ENCODE results near the gene GIMAP7. TPM values are rescaled to one million over a fixed set of nuclear protein-coding genes. Genes with fewer than 3 reads are reported as not detected.

Gene GIMAP7
- total and polyA plus RNA-seq, 9 donors = 2.3 to 30.3 (median 7.1) TPM

DNA sequence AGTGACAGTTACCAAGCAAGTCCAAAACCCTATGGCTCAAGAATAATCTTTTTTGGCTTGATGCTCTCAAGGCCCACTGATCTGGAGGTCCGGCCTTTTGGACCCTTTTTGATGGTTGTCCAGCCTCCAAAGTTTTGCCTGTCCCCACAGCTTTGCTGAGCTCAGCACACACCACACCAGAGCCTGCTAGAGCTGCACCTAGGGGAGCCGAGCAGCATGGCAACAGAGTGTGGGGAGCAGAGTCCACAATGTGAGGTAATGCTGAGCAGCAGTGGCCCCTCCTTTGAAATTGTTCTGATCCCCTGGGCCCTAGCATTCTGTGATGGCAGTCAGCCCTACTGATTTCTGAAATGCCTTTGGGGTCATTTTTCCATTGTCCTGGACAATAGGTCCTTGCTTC lies 9.3 kb downstream of the GIMAP7 start:
- Histone ChIP-seq H3K36me3 (no peaks in the 10 kb centered on the region), H3K9me3 (no peaks in the 10 kb centered on the region), H3K4me1 (ENCODE audit: insufficient read depth) (no peaks in the 10 kb centered on the region), H3K27ac (no peak overlapping the region), H3K4me3 (no peak overlapping the region), H3K27me3 (no peaks in the 10 kb centered on the region)
- 31 to 73% (median 69%) methylated on average over 2 of the region's 2 CpGs for WGBS, 3 donors
- intact Hi-C loops (cut with DNase I) = no loop called here
- no peak for DNase-seq
- TF ChIP-seq POLR2A (IDR thresholded peaks at IDR 0.05) (no peak), EP300 (IDR thresholded peaks at IDR 0.05) (no peak)
- TF ChIP-seq, protein P1, sequence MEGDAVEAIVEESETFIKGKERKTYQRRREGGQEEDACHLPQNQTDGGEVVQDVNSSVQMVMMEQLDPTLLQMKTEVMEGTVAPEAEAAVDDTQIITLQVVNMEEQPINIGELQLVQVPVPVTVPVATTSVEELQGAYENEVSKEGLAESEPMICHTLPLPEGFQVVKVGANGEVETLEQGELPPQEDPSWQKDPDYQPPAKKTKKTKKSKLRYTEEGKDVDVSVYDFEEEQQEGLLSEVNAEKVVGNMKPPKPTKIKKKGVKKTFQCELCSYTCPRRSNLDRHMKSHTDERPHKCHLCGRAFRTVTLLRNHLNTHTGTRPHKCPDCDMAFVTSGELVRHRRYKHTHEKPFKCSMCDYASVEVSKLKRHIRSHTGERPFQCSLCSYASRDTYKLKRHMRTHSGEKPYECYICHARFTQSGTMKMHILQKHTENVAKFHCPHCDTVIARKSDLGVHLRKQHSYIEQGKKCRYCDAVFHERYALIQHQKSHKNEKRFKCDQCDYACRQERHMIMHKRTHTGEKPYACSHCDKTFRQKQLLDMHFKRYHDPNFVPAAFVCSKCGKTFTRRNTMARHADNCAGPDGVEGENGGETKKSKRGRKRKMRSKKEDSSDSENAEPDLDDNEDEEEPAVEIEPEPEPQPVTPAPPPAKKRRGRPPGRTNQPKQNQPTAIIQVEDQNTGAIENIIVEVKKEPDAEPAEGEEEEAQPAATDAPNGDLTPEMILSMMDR (IDR thresholded peaks at IDR 0.05) = no peak

DNA sequence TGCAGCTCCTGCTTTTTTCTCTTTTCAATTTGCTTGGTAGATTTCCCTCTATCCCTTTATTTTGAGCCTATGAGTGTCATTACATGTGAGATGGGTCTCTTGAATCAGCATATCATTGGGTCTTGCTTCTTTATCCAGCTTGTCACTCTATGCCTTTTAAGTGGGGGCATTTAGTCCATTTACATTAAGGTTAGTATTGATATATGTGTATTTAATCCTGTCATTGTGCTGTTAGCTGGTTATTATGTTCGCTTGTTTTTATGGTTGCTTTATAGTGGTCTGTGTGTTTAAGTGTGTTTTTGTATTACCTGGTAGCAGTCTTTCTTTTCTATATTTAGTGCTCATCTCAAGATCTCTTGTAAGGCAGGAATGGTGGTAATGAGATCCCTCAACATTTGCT lies 17.0 kb downstream of the GIMAP7 start:
- no peak for DNase-seq
- Histone ChIP-seq H3K27ac (no peak overlapping the region), H3K4me1 (ENCODE audit: insufficient read depth) (no peaks in the 10 kb centered on the region), H3K27me3 (no peaks in the 10 kb centered on the region), H3K36me3 (no peaks in the 10 kb centered on the region), H3K4me3 (no peak overlapping the region), H3K9me3 (no peaks in the 10 kb centered on the region)
- TF ChIP-seq POLR2A (IDR thresholded peaks at IDR 0.05) (no peak), EP300 (IDR thresholded peaks at IDR 0.05) (no peak)
- TF ChIP-seq, protein P1 (IDR thresholded peaks at IDR 0.05) = no peak
- intact Hi-C loops (cut with DNase I) = no loop called here
- WGBS, 3 donors = 82 to 85% (median 84%) methylated on average over 1 of the region's 1 CpG

DNA sequence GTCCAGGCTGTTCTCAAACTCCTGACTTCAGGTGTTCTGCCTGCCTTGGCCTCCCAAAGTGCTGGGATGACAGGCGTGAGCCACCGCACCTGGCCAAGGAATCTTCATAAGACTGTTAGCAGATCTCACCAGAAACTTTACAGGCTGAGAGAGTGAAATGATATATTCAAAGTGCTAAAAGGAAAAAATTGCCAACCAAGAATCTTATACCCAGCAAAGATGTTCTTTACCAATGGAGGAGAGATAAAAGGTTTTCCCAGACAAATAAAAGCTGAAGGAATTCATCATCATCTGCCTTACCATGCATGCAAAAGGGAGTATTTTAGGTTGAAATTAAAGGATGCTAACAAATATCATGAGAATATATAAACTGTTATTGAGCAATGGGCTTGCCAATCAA lies 23.6 kb downstream of the GIMAP7 start:
- no peaks in the 10 kb centered on the region for H3K36me3 ChIP-seq
- H3K4me1 ChIP-seq (ENCODE audit: insufficient read depth) = no peaks in the 10 kb centered on the region
- TF ChIP-seq, protein P1 (IDR thresholded peaks at IDR 0.05) = no peak
- no peak for TF ChIP-seq POLR2A (IDR thresholded peaks at IDR 0.05)
- TF ChIP-seq EP300 (IDR thresholded peaks at IDR 0.05) = no peak
- H3K27me3 ChIP-seq = no peaks in the 10 kb centered on the region
- intact Hi-C loops (cut with DNase I) = no loop called here
- DNase-seq = no peak
- 90 to 95% (median 95%) methylated on average over 2 of the region's 2 CpGs for WGBS, 3 donors
- H3K9me3 ChIP-seq = peaks cover 0 to 3% of the 10 kb centered on the region in 2 donors
- H3K27ac ChIP-seq = no peak overlapping the region
- H3K4me3 ChIP-seq = no peak overlapping the region

DNA sequence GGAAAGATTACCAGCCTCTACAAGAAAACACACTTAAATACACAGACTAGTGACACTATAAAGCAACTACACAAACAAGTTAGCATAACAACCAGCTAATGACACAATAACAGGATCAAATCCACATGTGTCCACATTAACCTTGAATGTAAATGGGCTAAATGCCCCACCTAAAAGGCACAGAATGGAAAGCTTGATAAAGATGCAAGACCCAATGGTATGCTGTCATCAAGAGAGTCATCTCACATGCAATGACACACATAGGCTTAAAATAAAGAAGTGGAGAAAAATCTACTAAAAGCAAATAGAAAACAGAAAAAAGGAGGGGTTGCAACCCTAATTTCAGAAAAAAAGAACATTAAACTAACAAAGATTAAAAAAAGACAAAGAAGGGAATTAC lies 38.5 kb downstream of the GIMAP7 start:
- intact Hi-C loops (cut with DNase I) = no loop called here

More for the DNA sequence above, 38.5 kb downstream of the GIMAP7 start:
- Histone ChIP-seq H3K4me3 (no peak overlapping the region), H3K4me1 (ENCODE audit: insufficient read depth) (no peaks in the 10 kb centered on the region), H3K27me3 (no peaks in the 10 kb centered on the region), H3K27ac (no peak overlapping the region), H3K36me3 (no peaks in the 10 kb centered on the region), H3K9me3 (no peaks in the 10 kb centered on the region)
- TF ChIP-seq, protein P1 (IDR thresholded peaks at IDR 0.05) = no peak
- TF ChIP-seq POLR2A (IDR thresholded peaks at IDR 0.05) (no peak), EP300 (IDR thresholded peaks at IDR 0.05) (no peak)
- DNase-seq = no peak
